T-helper 9 cell (primary cell): ENCODE measurements around the gene LGR6.
A peak's percentile ranks its signal among the peaks of the same experiment; 100 is the strongest.
"Not testable (repeated sequence)": the region's sequence is repeated elsewhere in the genome, so short reads cannot be mapped to it uniquely, and the experiment has no call there.

Source experiments
- DNase-seq: peaks from one replicate; pipeline ENCODE4 v3.0.0-alpha.2; 2020

The LGR6 gene

GRCh38 chr1:202224453-202224852 is 30.9 kb downstream of the LGR6 start:
- DNase-seq, result no peak

GRCh38 chr1:202225131-202225530 is 31.5 kb downstream of the LGR6 start:
- no peak for DNase-seq

GRCh38 chr1:202227053-202227672 is 33.6 kb downstream of the LGR6 start:
- no peak for DNase-seq

GRCh38 chr1:202227997-202228401 is 34.4 kb downstream of the LGR6 start:
- no peak for DNase-seq

GRCh38 chr1:202228484-202229122 is 35.0 kb downstream of the LGR6 start:
- DNase-seq, result no peak

GRCh38 chr1:202229376-202229775 is 35.8 kb downstream of the LGR6 start:
- DNase-seq, result no peak

GRCh38 chr1:202230061-202230938 is 36.7 kb downstream of the LGR6 start:
- no peak for DNase-seq

GRCh38 chr1:202230939-202231645 is 37.5 kb downstream of the LGR6 start:
- no peak for DNase-seq

- DNase-seq, result no peak
Observed at GRCh38 chr1:202233171-202233570, 39.6 kb downstream of the LGR6 start.

GRCh38 chr1:202233804-202234203 is 40.2 kb downstream of the LGR6 start:
- DNase-seq, result no peak

GRCh38 chr1:202234331-202235002 is 40.9 kb downstream of the LGR6 start:
- no peak for DNase-seq

- no peak for DNase-seq
Observed at GRCh38 chr1:202235003-202235660, 41.5 kb downstream of the LGR6 start.

GRCh38 chr1:202235856-202236837 is 42.5 kb downstream of the LGR6 start:
- peak; percentile 62 for DNase-seq

- DNase-seq, result no peak
Observed at GRCh38 chr1:202237052-202237451, 43.5 kb downstream of the LGR6 start.

GRCh38 chr1:202238914-202239313 is 45.3 kb downstream of the LGR6 start:
- DNase-seq, result no peak

- not testable (repeated sequence) for DNase-seq
Observed at GRCh38 chr1:202240226-202240625, 46.6 kb downstream of the LGR6 start.

- DNase-seq, result no peak
Observed at GRCh38 chr1:202240956-202241355, 47.4 kb downstream of the LGR6 start.

- DNase-seq, result no peak
Observed at GRCh38 chr1:202241376-202242079, 47.9 kb downstream of the LGR6 start.

- no peak for DNase-seq
Observed at GRCh38 chr1:202242080-202242419, 48.5 kb downstream of the LGR6 start.

- no peak for DNase-seq
Observed at GRCh38 chr1:202243006-202243405, 49.4 kb downstream of the LGR6 start.
